Effector memory CD8-positive, alpha-beta T cell (primary cell): Measurements from ENCODE around the gene ATP5MC2.
"Not testable (repeated sequence)": the region's sequence is repeated elsewhere in the genome, so short reads cannot be mapped to it uniquely, and the experiment has no call there.

Source experiments
- ATAC-seq: fragments of 150-1000 bp; cut with Tn5 transposase; replicated peaks from 2 replicates; pipeline ENCODE4 v1.10.0; 2021; ENCODE audit warnings: mild to moderate bottlenecking, moderate library complexity
- DNase-seq, 3 experiments: peaks; one replicate each; pipeline ENCODE4 v3.0.0; 2021
- H3K27ac Mint-ChIP-seq, 2 donors: one replicate each; pipeline ENCODE4 v1.8.0; 2022; ENCODE audit warnings: mild to moderate bottlenecking in 2 of 2, mixed read lengths in 2 of 2, moderate library complexity in 2 of 2
- H3K27me3 Mint-ChIP-seq, 2 donors: one replicate each; pipeline ENCODE4 v1.8.0; 2022; ENCODE audit warnings: mixed read lengths in 2 of 2
- H3K36me3 Mint-ChIP-seq: one replicate; pipeline ENCODE4 v1.8.0; 2022; ENCODE audit warnings: mild to moderate bottlenecking, moderate library complexity, mixed read lengths; ENCODE audit not compliant: insufficient read depth
- H3K4me1 Mint-ChIP-seq, 2 donors: one replicate each; pipeline ENCODE4 v1.8.0; 2022; ENCODE audit warnings: low read depth in 2 of 2, mixed read lengths in 2 of 2
- H3K4me3 Mint-ChIP-seq, 2 donors: one replicate each; pipeline ENCODE4 v1.8.0; 2022; ENCODE audit warnings: mild to moderate bottlenecking in 2 of 2, mixed read lengths in 2 of 2, moderate library complexity in 2 of 2
- H3K9me3 Mint-ChIP-seq, 2 donors: one replicate each; pipeline ENCODE4 v1.8.0; 2022; ENCODE audit warnings: mixed read lengths in 2 of 2
- total RNA-seq, 9 experiments: gene quantifications; one replicate each; lab custom pipeline; 2026; lab: John Stamatoyannopoulos, UW

Gene ATP5MC2
- 55.8 to 147 (median 86.9) reads per million in 9 experiments for total RNA-seq

DNA sequence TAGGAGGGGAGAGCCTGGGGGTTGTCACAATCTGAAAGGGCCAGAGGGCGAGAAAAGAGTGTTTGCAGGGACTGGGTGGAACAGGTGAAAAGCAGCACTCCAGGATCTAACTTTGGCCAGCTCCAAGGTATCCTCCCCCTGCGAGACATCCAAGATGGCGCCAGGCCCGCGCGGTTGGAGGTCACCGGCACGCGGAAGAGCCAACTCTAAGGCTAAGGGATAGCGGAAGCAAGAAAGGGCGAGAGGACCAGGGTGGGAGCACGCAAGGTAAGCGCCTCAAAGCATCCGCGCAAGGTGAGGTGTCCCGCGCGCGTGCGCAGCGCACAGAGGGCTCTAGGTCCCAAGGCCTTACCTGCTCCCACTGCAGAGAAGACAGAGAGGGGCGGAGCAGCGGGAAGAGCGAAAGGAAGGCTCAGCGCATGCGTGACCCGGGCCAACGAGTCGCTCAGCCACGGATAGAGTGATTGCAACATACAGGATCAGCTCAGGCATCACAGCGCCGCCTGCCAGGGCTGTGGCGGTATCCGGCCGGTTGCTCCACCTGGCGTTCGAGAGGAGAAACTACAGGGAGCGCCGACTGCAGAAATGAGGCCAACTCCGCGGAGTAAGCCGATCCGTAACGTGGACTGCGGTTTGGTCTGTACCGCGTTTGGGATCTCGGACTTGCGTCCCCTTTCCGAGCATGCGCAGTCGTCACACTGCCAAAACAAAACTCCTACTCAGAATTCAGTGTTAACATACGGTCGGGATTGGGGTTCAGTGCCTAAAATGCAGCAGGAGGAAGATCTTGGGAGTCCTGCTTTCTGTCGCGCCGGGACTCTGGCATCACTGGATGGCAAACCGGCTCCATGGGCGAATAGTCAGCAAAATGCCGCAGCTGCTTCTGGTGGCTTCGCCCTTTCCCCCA is at the start of gene ATP5MC2:
ATP5MC2 (minus strand) TSS at position 383 of the 907 bp plus-strand sequence. CDS start 3,469 bp downstream, outside the sequence.
- peak within 1 kb of the TSS; percentile 66 to 94 for H3K27ac Mint-ChIP-seq
- H3K36me3 Mint-ChIP-seq = peaks cover 35% of the 10 kb centered on the region
- peaks cover 11 to 17% of the 10 kb centered on the region in 2 donors for H3K27me3 Mint-ChIP-seq
- peak; percentile 95 to 96 (median 95) for DNase-seq
- peak; percentile 91 for ATAC-seq
- peaks cover 13 to 23% of the 10 kb centered on the region in 2 donors for H3K4me1 Mint-ChIP-seq
- H3K9me3 Mint-ChIP-seq = no peaks in the 10 kb centered on the region
- peak within 1 kb of the TSS; percentile 76 to 96 for H3K4me3 Mint-ChIP-seq

DNA sequence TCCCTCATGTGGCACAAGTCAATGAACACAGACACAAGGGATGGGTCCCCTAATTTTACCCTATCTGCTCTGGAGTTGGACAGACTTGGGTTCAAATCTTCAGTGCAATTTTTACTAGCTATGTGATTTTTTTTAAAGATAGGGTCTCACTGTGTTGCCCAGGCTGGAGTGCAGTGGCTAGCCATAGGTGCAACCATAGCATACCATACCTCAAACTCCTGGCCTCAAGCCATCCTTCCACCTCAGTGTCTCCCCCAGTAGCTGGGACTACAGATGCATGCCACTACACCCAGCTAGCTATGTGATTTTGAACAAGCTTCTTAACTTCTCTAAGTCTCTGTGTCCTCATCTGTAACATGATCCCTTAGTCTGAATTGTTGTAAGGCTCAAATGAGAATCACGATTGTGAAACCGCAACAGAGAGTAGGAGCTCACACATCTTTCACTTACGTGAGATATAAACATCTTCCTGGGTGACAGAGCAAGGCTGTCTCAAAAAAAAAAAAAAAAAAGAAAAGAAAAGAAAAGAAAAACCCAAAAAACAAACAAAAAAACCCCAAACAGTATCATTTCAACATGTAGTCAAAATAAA is 46.7 kb upstream of the ATP5MC2 start:
- H3K27me3 Mint-ChIP-seq = no peaks in the 10 kb centered on the region
- H3K27ac Mint-ChIP-seq = peak overlapping the region in 1 of 2 donors; percentile 49
- no peaks in the 10 kb centered on the region for H3K9me3 Mint-ChIP-seq
- H3K4me1 Mint-ChIP-seq = peaks cover 17 to 29% of the 10 kb centered on the region in 2 donors
- ATAC-seq (no peak), DNase-seq (no peak)
- peaks cover 56% of the 10 kb centered on the region for H3K36me3 Mint-ChIP-seq
- H3K4me3 Mint-ChIP-seq = no peak overlapping the region

DNA sequence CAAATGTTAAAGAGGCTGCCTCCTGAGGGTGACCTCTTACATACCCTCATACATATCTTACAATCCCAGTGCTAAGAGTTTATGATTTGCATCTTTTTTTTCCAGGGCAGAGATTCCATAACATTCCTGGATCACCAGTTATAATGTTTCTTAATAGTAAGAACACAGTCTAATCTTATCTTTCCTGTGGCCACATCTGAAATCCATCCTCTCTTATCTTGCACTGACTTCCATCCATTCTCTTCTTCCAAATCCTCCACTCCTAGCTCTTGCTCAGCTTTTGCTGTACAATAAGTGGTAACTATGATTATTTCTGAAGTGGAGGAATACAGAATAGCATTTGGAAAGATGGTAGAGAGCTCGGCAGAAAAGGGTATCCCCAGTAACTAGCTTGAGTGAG is 45.1 kb upstream of the ATP5MC2 start:
- DNase-seq = no peak
- peaks cover 53% of the 10 kb centered on the region for H3K36me3 Mint-ChIP-seq
- no peaks in the 10 kb centered on the region for H3K9me3 Mint-ChIP-seq
- ATAC-seq = no peak
- peak overlapping the region in 1 of 2 donors; percentile 12 for H3K27ac Mint-ChIP-seq
- no peaks in the 10 kb centered on the region for H3K27me3 Mint-ChIP-seq
- H3K4me1 Mint-ChIP-seq = peaks cover 6 to 15% of the 10 kb centered on the region in 2 donors
- no peak overlapping the region for H3K4me3 Mint-ChIP-seq

DNA sequence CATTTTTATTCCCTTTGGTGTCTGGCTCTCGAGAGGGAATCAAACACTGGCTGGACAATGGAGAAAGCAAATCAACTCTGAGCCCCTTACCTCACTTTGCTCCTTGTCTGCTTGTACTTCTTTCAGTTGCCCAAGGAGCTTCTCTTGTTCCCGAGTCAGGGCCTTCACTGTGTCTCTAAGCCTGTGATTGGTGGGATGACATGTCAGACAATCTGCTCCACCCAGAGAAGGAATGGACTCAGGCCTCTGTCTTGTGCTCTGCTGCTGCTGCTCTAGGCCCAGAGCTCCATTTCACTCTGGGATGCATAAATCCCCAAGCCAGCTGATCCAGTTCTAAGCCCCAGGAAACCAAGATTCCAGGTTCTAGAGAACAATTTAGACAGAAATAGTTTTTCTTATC is 43.8 kb upstream of the ATP5MC2 start:
- peaks cover 49% of the 10 kb centered on the region for H3K36me3 Mint-ChIP-seq
- H3K27me3 Mint-ChIP-seq = no peaks in the 10 kb centered on the region
- H3K9me3 Mint-ChIP-seq = no peaks in the 10 kb centered on the region
- DNase-seq (no peak), ATAC-seq (no peak)
- no peak overlapping the region for H3K4me3 Mint-ChIP-seq
- peaks cover 0 to 8% of the 10 kb centered on the region in 2 donors for H3K4me1 Mint-ChIP-seq
- H3K27ac Mint-ChIP-seq = peak overlapping the region in 1 of 2 donors; percentile 67

DNA sequence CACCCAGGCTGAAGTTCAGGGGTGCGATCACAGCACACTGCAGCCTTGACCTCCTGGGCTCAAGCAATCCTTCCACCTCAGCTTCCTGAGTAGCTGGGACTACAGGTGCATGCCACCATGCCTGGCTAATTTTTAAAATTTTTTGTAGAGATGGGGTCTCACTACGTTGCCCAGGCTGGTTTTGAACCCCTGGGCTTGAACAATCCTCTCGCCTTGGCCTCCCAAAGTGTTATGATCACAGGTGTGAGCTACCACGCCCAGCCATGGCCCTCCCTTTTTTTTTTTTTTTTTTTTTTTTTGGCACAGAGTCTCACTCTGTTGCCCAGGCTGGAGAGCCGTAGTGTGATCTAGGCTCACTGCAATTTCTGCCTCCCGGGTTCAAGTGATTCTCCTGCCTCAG is 42.7 kb upstream of the ATP5MC2 start:
- DNase-seq, H3K27me3 Mint-ChIP-seq, H3K27ac Mint-ChIP-seq, H3K9me3 Mint-ChIP-seq, H3K4me1 Mint-ChIP-seq, H3K4me3 Mint-ChIP-seq, ATAC-seq: not testable (repeated sequence)
- peaks cover 49% of the 10 kb centered on the region for H3K36me3 Mint-ChIP-seq

DNA sequence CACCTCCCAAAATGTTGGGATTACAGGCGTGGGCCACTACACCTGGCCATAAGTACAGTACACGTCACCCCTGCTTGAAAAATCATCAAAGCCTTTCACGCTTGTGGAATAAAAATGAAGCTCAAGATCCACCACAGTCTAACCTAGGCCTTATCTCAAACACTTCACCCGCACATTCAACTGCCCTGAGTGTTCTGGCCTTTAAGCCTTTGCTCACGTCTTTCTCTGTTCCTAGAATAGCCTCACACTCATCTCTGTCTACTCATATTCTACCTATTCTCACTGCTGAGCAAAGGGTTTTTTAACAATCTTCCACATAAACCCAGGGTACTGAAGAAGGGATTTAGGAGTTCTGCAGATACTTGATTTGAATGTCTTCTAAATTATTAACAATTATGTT is 41.4 kb upstream of the ATP5MC2 start:
- no peak for ATAC-seq
- Mint-ChIP-seq H3K27ac (no peak overlapping the region), H3K9me3 (no peaks in the 10 kb centered on the region), H3K27me3 (no peaks in the 10 kb centered on the region), H3K4me1 (no peaks in the 10 kb centered on the region), H3K36me3 (peaks cover 40% of the 10 kb centered on the region), H3K4me3 (no peak overlapping the region)
- DNase-seq = no peak

DNA sequence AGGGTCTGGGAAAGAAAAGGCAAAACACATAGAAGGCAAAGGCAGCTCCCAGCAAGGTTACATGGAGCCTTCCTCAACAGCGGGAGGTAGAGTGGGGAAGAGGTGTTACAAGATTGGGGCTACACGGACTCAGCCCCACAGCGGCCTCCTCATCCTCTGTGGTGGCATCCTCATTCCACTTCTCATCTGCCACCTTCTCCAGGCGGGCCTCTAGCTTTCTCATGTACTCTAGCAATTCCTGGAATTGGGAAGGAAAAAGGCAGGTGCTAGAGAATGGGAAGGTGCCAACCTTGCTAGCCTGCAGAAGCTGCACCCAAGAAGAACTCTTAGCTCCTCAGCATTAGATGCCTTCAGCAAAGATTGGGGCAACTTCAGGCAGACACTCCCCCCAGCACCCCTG is 38.1 kb upstream of the ATP5MC2 start:
- H3K36me3 Mint-ChIP-seq = peaks cover 22% of the 10 kb centered on the region
- no peak for ATAC-seq

DNA sequence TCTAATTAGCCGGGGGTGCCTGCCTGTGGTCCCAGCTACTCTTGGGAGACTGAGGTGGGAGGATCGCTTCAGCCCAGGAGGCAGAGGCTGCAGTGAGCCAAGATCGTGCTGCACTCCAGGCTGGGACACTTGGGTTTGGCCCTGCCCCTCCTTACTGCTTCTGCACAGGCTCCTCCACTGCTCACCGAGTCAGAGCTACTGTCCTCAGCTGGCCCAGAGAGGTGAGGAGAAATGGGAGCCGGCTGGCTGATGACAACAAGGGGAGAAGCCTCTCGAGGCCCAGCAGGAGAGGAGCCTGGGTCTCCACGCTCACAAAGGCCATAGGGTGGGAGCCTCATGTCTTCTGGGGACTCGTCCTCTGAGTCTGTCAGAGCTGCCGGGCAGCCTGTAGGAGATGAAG is 37.6 kb upstream of the ATP5MC2 start:
- no peak overlapping the region for H3K27ac Mint-ChIP-seq
- H3K36me3 Mint-ChIP-seq = peaks cover 19% of the 10 kb centered on the region
- DNase-seq (no peak), ATAC-seq (no peak)
- no peaks in the 10 kb centered on the region for H3K27me3 Mint-ChIP-seq
- no peaks in the 10 kb centered on the region for H3K9me3 Mint-ChIP-seq
- H3K4me1 Mint-ChIP-seq = peaks cover 0 to 5% of the 10 kb centered on the region in 2 donors
- H3K4me3 Mint-ChIP-seq = no peak overlapping the region

More for the DNA sequence above, 38.1 kb upstream of the ATP5MC2 start:
- no peak for DNase-seq
- H3K27ac Mint-ChIP-seq = peak overlapping the region in 1 of 2 donors; percentile 27
- H3K4me1 Mint-ChIP-seq = peaks cover 0 to 5% of the 10 kb centered on the region in 2 donors
- no peaks in the 10 kb centered on the region for H3K9me3 Mint-ChIP-seq
- no peak overlapping the region for H3K4me3 Mint-ChIP-seq
- no peaks in the 10 kb centered on the region for H3K27me3 Mint-ChIP-seq

DNA sequence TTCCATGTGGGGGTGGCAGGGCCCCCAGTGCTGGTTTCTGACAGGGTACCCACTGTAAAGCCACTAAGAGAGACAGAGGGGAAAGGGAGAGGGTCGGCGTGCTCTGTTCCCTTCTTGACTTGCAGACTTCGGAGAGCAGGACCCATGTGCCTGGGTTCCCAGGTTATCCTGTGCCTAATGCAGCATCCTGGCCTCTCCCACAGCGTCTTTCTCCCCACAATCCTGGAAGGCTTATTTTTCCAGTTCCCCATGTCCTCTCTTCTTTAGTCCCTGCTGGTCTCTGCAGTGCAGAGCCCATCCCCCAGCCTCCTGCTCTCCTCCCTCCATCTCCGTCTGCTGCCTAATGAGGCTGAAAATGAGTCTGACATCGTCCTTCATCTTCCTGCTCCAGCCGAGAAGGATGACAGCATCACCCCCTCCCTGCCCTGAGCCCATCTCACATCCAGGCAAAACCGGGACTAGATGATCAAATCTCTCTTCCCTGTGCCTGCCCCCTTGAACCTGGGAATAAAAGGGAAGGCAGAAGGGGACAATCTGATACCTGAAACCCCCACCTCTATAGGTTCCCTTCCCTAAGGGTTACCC is 36.3 kb upstream of the ATP5MC2 start:
- peaks cover 6 to 9% of the 10 kb centered on the region in 2 donors for H3K27me3 Mint-ChIP-seq
- no peak overlapping the region for H3K27ac Mint-ChIP-seq
- H3K9me3 Mint-ChIP-seq = no peaks in the 10 kb centered on the region
- H3K36me3 Mint-ChIP-seq = peaks cover 16% of the 10 kb centered on the region
- no peak overlapping the region for H3K4me3 Mint-ChIP-seq
- DNase-seq = no peak
- no peak for ATAC-seq
- peaks cover 0 to 5% of the 10 kb centered on the region in 2 donors for H3K4me1 Mint-ChIP-seq

DNA sequence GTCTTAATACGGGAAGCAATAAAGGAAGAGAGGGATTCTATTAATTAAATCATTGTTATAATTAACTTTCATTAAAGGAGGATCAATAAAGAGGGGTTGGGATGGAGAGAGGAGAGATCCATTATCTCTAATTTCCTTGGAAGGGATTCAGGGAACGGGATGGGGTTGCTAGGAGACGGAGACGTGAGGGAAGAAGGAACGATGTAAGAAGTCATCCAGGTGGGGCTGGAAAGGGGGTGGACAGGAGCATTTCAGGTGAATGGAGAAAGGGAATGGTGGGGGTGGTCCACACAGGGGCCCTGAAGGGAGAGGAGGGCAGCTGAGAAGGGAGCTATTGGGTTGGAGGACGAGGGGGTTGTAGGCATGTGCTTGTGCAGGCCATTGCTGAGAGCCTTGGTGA is 34.2 kb upstream of the ATP5MC2 start:
- ATAC-seq (no peak), DNase-seq (no peak)
- H3K9me3 Mint-ChIP-seq = no peaks in the 10 kb centered on the region
- H3K36me3 Mint-ChIP-seq = peaks cover 16% of the 10 kb centered on the region
- H3K4me1 Mint-ChIP-seq = peaks cover 0 to 5% of the 10 kb centered on the region in 2 donors
- peaks cover 21 to 26% of the 10 kb centered on the region in 2 donors for H3K27me3 Mint-ChIP-seq
- H3K27ac Mint-ChIP-seq = no peak overlapping the region
- no peak overlapping the region for H3K4me3 Mint-ChIP-seq

DNA sequence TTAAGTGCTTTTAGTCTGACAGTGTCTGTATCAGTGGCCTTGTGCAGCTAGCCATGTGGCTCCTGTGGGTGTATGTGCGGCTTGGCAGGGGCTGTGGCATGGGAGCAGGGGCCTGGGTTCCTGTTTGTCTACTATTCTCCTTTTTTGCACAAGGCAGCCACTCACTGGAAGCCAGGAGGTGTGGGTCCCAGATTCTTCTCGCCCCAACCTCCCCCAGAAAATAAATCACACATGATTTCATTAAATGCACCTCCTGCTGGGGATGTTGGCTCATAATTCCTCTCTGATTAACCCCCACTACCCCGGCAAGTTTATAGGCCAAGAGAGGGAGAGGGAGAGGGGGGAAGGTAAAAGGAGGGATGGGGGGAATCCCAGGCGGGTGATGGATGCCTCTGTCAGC is 33.8 kb upstream of the ATP5MC2 start:
- DNase-seq (no peak), ATAC-seq (no peak)
- Mint-ChIP-seq H3K27ac (no peak overlapping the region), H3K4me3 (no peak overlapping the region), H3K9me3 (no peaks in the 10 kb centered on the region), H3K27me3 (peaks cover 24 to 27% of the 10 kb centered on the region in 2 donors), H3K4me1 (peaks cover 0 to 5% of the 10 kb centered on the region in 2 donors), H3K36me3 (peaks cover 16% of the 10 kb centered on the region)

DNA sequence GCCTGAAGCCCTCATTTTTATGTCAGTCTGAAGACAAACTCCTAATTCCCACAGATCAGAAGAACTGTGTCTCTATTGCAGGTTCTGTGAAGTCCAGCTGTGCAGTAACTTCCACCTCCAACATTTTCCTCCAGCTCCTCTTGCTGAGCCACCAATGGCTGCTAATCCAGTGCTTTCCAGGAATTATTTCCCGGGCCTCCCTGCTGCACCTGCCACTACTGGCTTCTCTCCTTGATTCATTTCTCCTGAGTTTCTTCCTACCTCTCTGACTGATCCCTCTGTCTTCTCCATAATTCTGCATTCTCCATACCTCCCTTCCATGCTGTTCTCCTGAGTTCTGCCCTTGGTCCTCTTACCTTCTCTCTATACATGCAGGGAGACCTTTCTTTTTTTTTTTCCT is 30.2 kb upstream of the ATP5MC2 start:
- H3K27me3 Mint-ChIP-seq = peaks cover 54 to 63% of the 10 kb centered on the region in 2 donors
- H3K27ac Mint-ChIP-seq = no peak overlapping the region
- H3K36me3 Mint-ChIP-seq = peaks cover 5% of the 10 kb centered on the region
- H3K4me3 Mint-ChIP-seq = no peak overlapping the region
- no peaks in the 10 kb centered on the region for H3K9me3 Mint-ChIP-seq
- no peak for DNase-seq
- ATAC-seq = no peak
- H3K4me1 Mint-ChIP-seq = peaks cover 5% of the 10 kb centered on the region in 2 donors

DNA sequence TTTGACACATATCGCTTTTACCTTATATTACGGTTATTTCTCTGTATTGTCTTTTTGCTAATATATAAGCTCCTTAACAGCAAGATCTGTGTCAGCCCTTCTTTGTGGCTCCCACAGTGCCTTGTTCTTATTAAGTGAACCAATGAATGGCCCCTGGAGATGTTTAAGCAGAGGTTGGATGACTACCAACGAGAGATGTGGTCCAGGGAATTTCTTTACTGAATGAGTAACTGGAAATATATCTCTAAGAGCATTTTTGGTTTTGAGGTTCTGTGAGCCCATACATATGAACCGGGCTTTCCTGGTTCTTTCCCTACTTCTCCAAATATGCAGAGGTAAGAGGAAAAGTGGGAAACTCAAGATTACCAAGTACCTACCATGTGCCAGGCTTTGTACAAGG is 27.9 kb upstream of the ATP5MC2 start:
- ATAC-seq = no peak
- peaks cover 0 to 5% of the 10 kb centered on the region in 2 donors for H3K4me1 Mint-ChIP-seq
- no peaks in the 10 kb centered on the region for H3K9me3 Mint-ChIP-seq
- H3K36me3 Mint-ChIP-seq = peaks cover 5% of the 10 kb centered on the region
- H3K4me3 Mint-ChIP-seq = no peak overlapping the region
- H3K27ac Mint-ChIP-seq = no peak overlapping the region
- peaks cover 74 to 86% of the 10 kb centered on the region in 2 donors for H3K27me3 Mint-ChIP-seq
- no peak for DNase-seq
